Large intestine (tissue), 3 donors: ENCODE measurements around the gene MAPK9. TPM values are rescaled to one million over a fixed set of nuclear protein-coding genes. Genes with fewer than 3 reads are reported as not detected.

Experiments used
- DNase-seq, 2 donors: peaks; one replicate each; pipeline versions ENCODE4 v3.0.0 to v3.0.0-alpha.2; 2013
- H3K27ac ChIP-seq: one replicate; pipeline ENCODE4 v1.5.1; 2013; ENCODE audit warnings: low read length
- H3K27me3 ChIP-seq: 2 replicates; pipeline ENCODE4 v1.6.1; 2013; ENCODE audit warnings: low read length; ENCODE audit not compliant: control insufficient read depth, insufficient read depth
- H3K36me3 ChIP-seq: 2 replicates; pipeline ENCODE4 v1.6.1; 2013; ENCODE audit warnings: low read length; ENCODE audit not compliant: control insufficient read depth, insufficient read depth
- H3K4me1 ChIP-seq: one replicate; pipeline ENCODE4 v1.6.1; 2013; ENCODE audit warnings: low read length; ENCODE audit not compliant: control insufficient read depth, insufficient read depth
- H3K4me3 ChIP-seq: one replicate; pipeline ENCODE4 v1.5.1; 2013; ENCODE audit warnings: low read length
- H3K9me3 ChIP-seq: one replicate; pipeline ENCODE4 v1.6.1; 2013; ENCODE audit warnings: mild to moderate bottlenecking, low read depth, low read length, moderate library complexity; ENCODE audit not compliant: control insufficient read depth
- WGBS: methylation state at CpG from one replicate; pipeline ENCODE4 v1.1.5; 2013; ENCODE audit warnings: low lambda C conversion rate; ENCODE audit not compliant: insufficient coverage; 5-methylcytosine and 5-hydroxymethylcytosine counted together
- polyA plus RNA-seq: library from polyadenylated mRNA; unstranded; fragments of 120-200 nt; gene quantifications from one replicate; pipeline ENCODE4 v1.2.1, GENCODE V29; 2013

Gene MAPK9
- polyA plus RNA-seq, 1 donor = 29.8 TPM

DNA sequence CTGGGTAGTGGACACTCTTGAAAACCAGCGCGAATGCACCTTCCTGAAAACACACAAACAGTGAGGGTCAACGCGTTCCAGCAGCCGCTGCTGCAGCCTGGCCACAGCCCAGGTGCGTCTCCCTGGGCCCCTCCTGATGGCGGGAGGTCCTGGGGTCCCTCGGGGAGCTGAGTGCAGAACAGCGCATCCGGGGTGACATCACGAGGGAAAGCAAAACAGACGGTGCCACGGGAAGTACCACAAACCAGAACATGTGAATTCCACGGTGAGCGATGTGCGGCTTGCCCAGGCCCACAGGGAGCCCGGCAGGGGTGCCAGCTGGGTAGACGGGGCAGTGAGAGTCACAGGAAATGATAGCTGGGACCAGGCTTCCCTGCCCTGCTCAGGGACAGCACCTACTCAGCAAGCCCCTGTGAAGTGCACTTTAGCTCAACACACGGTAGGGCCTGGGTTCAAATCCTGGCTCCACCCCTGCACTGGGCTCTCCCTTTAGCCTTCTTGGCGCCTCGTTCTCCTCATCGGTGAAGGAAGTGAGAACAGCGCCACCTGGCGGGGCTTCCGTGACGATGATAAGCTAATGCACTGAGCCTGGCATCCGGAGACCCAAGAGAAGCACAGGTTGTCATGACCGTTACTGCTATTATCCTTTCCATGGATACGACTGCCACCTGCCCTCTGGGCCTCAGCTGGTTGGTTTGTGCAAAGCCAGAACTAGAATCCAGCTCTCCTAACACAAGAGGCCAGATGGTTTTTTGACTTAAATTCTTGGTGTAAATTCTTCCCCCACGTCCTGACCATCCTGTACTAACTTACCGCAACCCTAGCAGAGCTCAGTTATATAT lies 36.6 kb upstream of the MAPK9 start:
- Histone ChIP-seq H3K4me3 (no peak overlapping the region), H3K27ac (no peak overlapping the region), H3K36me3 (no peaks in the 10 kb centered on the region), H3K27me3 (peaks cover 9% of the 10 kb centered on the region), H3K4me1 (no peaks in the 10 kb centered on the region), H3K9me3 (no peaks in the 10 kb centered on the region)
- peak; percentile 44 to 70 for DNase-seq
- WGBS = no CpG with 5 or more reads among the region's 31 CpGs

DNA sequence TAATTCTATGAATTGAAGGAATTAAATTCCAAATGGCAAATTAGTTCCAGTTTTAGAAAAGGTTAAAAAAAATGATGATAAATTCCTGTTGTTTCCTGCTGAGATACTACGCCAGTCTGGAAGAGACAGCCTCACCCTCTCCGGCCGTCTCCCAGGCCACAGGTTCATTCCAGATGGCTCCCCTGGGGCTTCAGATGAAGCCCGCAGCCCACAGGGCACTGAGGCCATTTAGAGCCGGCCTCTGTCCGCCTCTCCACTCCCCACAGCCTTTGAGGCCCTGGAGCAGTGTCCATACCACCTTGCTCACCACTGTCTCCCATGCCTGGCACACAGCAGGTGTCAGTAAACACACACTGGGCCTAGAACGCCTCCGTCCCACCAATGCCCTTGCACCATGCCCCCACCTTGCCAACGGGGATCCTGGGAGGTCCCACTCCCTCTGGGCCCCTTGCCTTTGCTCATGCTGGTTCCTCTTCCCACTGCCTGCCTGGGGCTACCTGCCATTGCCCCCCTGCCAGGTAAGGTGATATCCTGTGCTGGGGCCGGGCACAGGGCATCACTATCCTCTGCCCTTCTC lies 35.2 kb upstream of the MAPK9 start:
- no peaks in the 10 kb centered on the region for H3K4me1 ChIP-seq
- no CpG with 5 or more reads among the region's 10 CpGs for WGBS
- no peaks in the 10 kb centered on the region for H3K9me3 ChIP-seq
- no peak overlapping the region for H3K27ac ChIP-seq
- no peak overlapping the region for H3K4me3 ChIP-seq
- no peak for DNase-seq
- peaks cover 9% of the 10 kb centered on the region for H3K27me3 ChIP-seq
- H3K36me3 ChIP-seq = no peaks in the 10 kb centered on the region

DNA sequence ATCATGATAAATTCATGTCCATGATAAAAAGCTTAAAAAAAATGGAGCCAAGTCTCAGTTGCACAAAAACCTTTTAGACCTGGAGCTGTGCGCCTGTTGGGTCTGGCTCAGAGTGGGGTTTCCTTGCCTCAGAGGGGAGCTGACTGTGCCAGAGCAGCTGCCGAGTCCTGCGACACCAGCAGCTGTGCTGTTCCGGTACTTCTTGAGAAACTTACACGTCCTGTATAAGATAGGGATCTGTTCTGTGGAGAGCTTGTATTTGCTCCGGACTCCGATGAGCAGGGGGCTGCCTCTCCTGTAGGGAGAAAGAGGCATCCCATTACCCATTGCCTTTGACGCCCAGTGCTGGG lies 32.7 kb upstream of the MAPK9 start:
- no peaks in the 10 kb centered on the region for H3K27me3 ChIP-seq
- WGBS = no CpG with 5 or more reads among the region's 8 CpGs
- H3K27ac ChIP-seq = no peak overlapping the region
- no peak for DNase-seq
- no peak overlapping the region for H3K4me3 ChIP-seq
- H3K4me1 ChIP-seq = no peaks in the 10 kb centered on the region
- no peaks in the 10 kb centered on the region for H3K36me3 ChIP-seq
- no peaks in the 10 kb centered on the region for H3K9me3 ChIP-seq

DNA sequence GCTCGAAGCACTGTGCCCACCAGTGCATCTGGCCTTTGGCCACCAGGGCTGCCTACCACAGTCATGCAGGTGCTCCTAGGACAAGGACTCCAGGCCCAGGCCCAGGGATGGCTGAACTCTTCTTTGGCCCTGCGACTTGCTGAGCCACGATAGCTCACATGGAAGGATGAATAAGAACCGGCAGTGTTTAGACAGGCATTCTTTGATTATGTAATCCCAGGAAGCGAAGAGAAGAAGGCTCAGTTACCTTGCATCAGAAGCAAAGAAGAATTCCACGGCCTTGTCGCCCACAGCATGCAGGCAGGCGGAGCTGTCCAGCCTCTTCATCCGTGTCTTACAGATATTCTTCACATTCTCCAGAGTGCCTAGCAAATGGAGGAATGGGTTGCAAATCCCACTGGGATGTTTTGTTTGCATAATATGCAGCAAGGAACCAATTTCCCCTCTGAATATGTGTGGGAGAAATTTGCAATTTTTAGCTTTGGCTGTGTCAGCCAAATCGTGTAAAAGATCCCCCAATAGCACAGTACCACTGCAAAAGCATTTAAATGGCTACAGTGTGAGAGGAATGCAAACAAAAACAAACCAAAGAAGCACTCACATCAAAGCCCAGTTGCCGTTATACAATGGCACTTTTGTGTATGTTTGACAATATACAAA lies 32.2 kb upstream of the MAPK9 start:
- no peak for DNase-seq
- Histone ChIP-seq H3K4me1 (no peaks in the 10 kb centered on the region), H3K27ac (no peak overlapping the region), H3K27me3 (no peaks in the 10 kb centered on the region), H3K4me3 (no peak overlapping the region), H3K9me3 (no peaks in the 10 kb centered on the region), H3K36me3 (no peaks in the 10 kb centered on the region)
- WGBS = 20% methylated on average over 1 of the region's 11 CpGs

DNA sequence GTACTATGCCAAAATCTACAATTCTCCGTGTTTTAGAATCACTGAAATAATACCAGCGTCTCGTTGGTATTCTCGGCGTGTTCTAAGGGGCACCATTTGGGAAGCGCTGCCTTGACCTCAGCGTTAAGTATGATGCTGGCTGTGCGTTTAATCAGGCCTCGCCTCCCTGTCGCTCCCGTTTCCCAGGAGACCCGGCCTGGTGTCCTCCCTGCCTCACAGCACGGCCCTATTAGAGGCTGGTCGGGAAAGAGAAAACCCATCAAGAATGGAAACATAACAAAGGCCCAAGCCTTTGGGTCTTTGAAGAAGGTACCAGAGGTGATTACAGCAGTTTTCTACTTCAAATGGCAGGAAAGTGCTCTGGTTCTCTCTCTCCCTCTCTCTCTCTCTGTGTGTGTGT lies 31.3 kb upstream of the MAPK9 start:
- H3K4me1 ChIP-seq = no peaks in the 10 kb centered on the region
- H3K27me3 ChIP-seq = no peaks in the 10 kb centered on the region
- no peaks in the 10 kb centered on the region for H3K36me3 ChIP-seq
- no peak overlapping the region for H3K4me3 ChIP-seq
- DNase-seq = no peak
- no peaks in the 10 kb centered on the region for H3K9me3 ChIP-seq
- H3K27ac ChIP-seq = no peak overlapping the region
- WGBS = no CpG with 5 or more reads among the region's 14 CpGs

DNA sequence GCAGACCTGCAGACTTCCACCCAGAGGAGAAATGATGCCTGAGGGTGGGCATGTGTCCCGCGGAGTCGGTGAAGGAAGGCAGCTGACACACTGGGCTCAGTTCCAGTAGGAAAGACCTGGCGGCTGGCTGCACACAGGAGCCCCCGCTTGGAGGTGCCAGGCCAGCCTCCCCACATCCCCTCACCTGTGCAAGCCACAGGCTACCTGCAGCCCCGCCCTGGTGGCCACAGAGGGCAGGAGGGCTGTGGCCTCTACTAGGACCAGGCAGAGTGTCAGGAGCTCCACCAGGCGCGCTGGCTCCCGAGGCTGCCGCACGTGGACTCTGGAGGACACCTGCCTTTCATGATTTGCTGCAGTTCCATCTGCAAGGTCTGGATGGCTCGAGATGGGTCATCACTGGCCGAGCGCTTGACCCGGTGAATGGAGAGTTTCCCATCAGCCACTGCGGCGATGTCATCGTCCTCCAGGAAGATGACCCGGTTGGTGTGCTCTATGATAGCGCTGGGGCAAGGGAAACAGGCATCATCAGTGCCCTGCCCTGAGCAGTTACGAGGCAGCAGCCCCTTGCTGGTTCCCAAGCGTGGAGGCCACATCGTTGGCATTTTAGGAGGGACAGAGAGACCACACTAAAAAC lies 26.7 kb upstream of the MAPK9 start:
- Histone ChIP-seq H3K27ac (no peak overlapping the region), H3K4me1 (no peaks in the 10 kb centered on the region), H3K27me3 (no peaks in the 10 kb centered on the region), H3K4me3 (no peak overlapping the region), H3K9me3 (no peaks in the 10 kb centered on the region), H3K36me3 (no peaks in the 10 kb centered on the region)
- WGBS = 80% methylated on average over 1 of the region's 23 CpGs
- no peak for DNase-seq

DNA sequence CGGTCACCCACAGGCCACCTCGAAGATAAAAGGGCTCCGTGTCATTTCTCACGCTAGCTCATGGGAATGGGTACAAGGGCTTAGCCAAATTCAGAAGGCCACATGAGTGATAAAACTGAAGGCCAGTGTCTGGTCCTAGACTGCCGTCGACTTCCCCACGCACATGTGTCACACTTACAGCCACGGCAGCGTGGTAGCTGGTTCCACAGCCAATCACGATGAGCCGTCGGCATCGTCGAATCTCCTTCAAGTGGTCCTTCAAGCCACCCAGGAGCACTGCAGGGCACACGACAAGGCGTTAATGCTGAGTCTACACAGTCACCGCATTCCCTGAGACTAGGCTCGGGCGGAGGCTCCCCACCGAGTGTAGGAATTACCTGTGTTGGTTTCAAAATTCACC lies 24.7 kb upstream of the MAPK9 start:
- Histone ChIP-seq H3K4me3 (no peak overlapping the region), H3K27me3 (no peaks in the 10 kb centered on the region), H3K27ac (no peak overlapping the region), H3K9me3 (no peaks in the 10 kb centered on the region), H3K4me1 (no peaks in the 10 kb centered on the region), H3K36me3 (no peaks in the 10 kb centered on the region)
- no CpG with 5 or more reads among the region's 20 CpGs for WGBS
- no peak for DNase-seq

DNA sequence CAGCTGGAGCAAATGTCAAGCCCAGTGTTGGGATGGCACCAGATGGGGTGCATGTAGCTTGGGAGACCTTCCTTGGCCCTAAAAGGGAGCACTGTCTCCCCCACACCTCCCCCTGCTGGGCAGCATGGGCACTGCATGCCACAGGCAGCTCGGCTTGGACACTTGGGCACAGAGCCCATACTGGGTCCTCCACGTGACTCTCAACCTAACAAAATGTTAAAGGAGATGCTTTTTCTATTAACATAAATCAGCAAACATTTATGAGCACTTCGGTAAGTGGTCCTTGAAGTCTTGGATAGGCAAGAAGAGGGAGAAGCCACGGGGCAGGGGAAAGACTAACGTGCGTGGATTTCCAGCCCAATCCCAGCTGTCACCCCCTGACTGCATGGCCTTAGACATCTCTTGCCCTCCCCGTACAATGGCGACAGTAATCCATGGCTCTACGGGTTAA lies 23.9 kb upstream of the MAPK9 start:
- Histone ChIP-seq H3K27me3 (no peaks in the 10 kb centered on the region), H3K4me1 (no peaks in the 10 kb centered on the region), H3K9me3 (no peaks in the 10 kb centered on the region), H3K4me3 (no peak overlapping the region), H3K36me3 (no peaks in the 10 kb centered on the region), H3K27ac (no peak overlapping the region)
- DNase-seq = peak; percentile 20
- no CpG with 5 or more reads among the region's 9 CpGs for WGBS

DNA sequence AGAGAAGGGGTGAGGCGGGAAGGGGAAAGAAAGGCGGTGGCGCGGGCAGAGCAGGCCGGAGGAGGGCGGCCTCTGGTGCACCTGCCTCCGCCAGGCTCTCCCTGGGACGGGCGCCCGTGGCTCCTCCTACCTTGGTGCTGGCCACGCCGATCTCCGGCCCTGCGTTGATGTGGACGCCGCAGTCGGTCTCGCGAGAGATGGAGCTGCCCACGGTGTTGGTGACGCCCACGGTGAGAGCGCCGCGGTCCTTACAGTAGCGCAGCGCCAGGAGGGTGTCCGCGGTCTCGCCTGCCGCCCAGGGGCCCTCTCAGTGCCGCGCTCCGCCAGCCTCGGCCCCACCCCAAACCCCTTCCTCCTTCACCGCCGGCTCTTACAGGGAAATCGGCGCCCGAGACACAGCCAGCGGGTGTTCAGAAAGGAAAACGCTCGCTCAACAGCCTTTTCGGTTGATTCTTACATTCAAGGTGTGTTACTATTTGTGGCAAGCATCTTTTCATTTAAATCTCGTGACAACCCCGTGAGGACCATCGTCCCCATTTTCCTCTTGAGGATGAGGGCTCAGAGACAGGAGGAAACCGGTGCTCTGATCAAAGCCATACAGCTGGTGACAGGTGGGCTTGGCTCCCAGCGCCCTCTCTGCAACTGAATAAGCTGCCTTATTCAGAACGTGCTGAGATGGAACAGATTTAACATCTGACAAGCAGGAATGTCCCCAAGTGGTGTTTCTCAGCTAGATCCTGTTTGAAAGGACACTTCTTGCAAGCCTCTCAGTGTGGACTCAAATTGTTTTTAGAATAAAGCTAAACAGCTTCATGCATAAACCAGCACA lies 22.0 kb upstream of the MAPK9 start:
- Histone ChIP-seq H3K4me1 (no peaks in the 10 kb centered on the region), H3K36me3 (no peaks in the 10 kb centered on the region), H3K27me3 (no peaks in the 10 kb centered on the region), H3K4me3 (peak overlapping the region; percentile 67), H3K9me3 (no peaks in the 10 kb centered on the region), H3K27ac (peak overlapping the region; percentile 70)
- DNase-seq = peak; percentile 85 to 94
- no CpG with 5 or more reads among the region's 50 CpGs for whole genome bisulfite sequencing

DNA sequence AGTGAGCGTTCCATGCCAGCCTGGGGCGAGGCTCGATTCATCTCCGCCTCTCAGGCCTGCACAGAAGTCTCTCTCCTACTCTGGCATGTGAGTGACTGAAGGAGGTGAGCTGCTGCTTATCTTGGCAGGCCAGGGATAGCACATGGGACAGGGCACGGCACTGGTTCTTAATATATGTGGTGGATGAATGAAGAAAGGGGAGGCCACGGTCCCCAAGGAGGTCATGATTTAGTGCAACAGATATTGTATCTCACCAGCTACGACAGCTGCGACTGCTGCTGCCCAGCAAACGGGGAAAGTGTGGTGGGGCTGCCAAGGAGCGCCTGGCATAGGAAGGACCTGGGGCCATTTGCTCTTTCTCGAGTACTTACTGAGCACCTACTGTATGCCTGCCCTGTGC lies 19.3 kb upstream of the MAPK9 start:
- H3K27me3 ChIP-seq = no peaks in the 10 kb centered on the region
- H3K27ac ChIP-seq = no peak overlapping the region
- DNase-seq = no peak
- WGBS = no CpG with 5 or more reads among the region's 11 CpGs
- H3K4me1 ChIP-seq = no peaks in the 10 kb centered on the region
- no peaks in the 10 kb centered on the region for H3K36me3 ChIP-seq
- H3K9me3 ChIP-seq = no peaks in the 10 kb centered on the region
- H3K4me3 ChIP-seq = no peak overlapping the region
